HEK293 (cell line): ENCODE data around the gene ATRNL1.

Source experiments
- CTCF ChIA-PET: fragments of 350-600 bp; formaldehyde crosslinking; extraction: SDS; loops from one replicate; lab custom pipeline; 2021; ENCODE audit warnings: antibody characterized with exemption; lab: Yijun Ruan, JAX
- POLR2A ChIA-PET: fragments of 300-600 bp; formaldehyde crosslinking; extraction: SDS; loops from one replicate; lab custom pipeline; 2020; ENCODE audit warnings: antibody characterized with exemption, inconsistent platforms; lab: Yijun Ruan, JAX
- H3K27ac ChIP-seq: fragments of 200-500 bp; sonication (Bioruptor generic); 2 replicates; pipeline ENCODE4 v1.5.1; 2014; ENCODE audit warnings: low read depth, low read length, control low read depth, inconsistent platforms; ENCODE audit errors: extremely low read depth
- H3K36me3 ChIP-seq, 2 experiments: fragments of 200-500 bp in 1 of 2; sonication (Bioruptor generic) in 1 of 2; 1 replicate in 1 of 2; 2 replicates in 1 of 2; pipeline ENCODE4 v1.5.1; 2014 to 2017; ENCODE audit warnings: inconsistent platforms in 2 of 2, low read length in 2 of 2; ENCODE audit not compliant: control insufficient read depth in 2 of 2, insufficient read depth in 1 of 2
- H3K4me1 ChIP-seq: fragments of 200-500 bp; sonication (Bioruptor generic); 2 replicates; pipeline ENCODE4 v1.5.1; 2014; ENCODE audit warnings: mild to moderate bottlenecking, low read length, inconsistent platforms; ENCODE audit not compliant: control insufficient read depth, insufficient read depth
- H3K4me3 ChIP-seq: 2 replicates; pipeline ENCODE4 v1.5.1; 2011; ENCODE audit warnings: low read depth, mild to moderate bottlenecking, control low read depth, low read length, moderate library complexity
- H3K9me3 ChIP-seq: fragments of 200-500 bp; sonication (Bioruptor generic); 2 replicates; pipeline ENCODE4 v1.5.1; 2014; ENCODE audit warnings: low read depth, low read length, inconsistent platforms; ENCODE audit not compliant: control insufficient read depth, insufficient read depth
- BCL11A ChIP-seq: fragments of 450-650 bp; formaldehyde crosslinking; IDR thresholded peaks from 2 replicates; pipeline ENCODE4 v1.5.1; 2016; ENCODE audit warnings: low read depth, missing biosample characterization, missing genetic modification characterization
- FEZF1 ChIP-seq: fragments of 450-650 bp; formaldehyde crosslinking; IDR thresholded peaks from 2 replicates; pipeline ENCODE4 v1.5.1; 2016; ENCODE audit warnings: missing biosample characterization, missing genetic modification characterization
- KLF7 ChIP-seq: fragments of 450-650 bp; formaldehyde crosslinking; IDR thresholded peaks from 2 replicates; pipeline ENCODE4 v1.5.1; 2016; ENCODE audit warnings: missing biosample characterization, missing genetic modification characterization, borderline replicate concordance
- KLF9 ChIP-seq: fragments of 450-650 bp; formaldehyde crosslinking; IDR thresholded peaks from 2 replicates; pipeline ENCODE4 v1.5.1; 2016; ENCODE audit warnings: missing biosample characterization, missing genetic modification characterization, low read depth
- OVOL3 ChIP-seq: fragments of 450-650 bp; formaldehyde crosslinking; IDR thresholded peaks from 2 replicates; pipeline ENCODE4 v1.5.1; 2016; ENCODE audit warnings: missing biosample characterization, missing genetic modification characterization
- RBAK ChIP-seq: fragments of 450-650 bp; formaldehyde crosslinking; IDR thresholded peaks from 2 replicates; pipeline ENCODE4 v1.5.1; 2016; ENCODE audit warnings: missing biosample characterization, missing genetic modification characterization
- SP2 ChIP-seq: fragments of 450-650 bp; formaldehyde crosslinking; IDR thresholded peaks from 2 replicates; pipeline ENCODE4 v1.5.1; 2016; ENCODE audit warnings: missing biosample characterization, missing genetic modification characterization
- SP7 ChIP-seq: fragments of 450-650 bp; formaldehyde crosslinking; IDR thresholded peaks from 2 replicates; pipeline ENCODE4 v1.5.1; 2016; ENCODE audit warnings: missing biosample characterization, missing genetic modification characterization
- TCF7L2 ChIP-seq: IDR thresholded peaks from 2 replicates; pipeline ENCODE4 v1.6.1; 2011; ENCODE audit warnings: low read depth, mild to moderate bottlenecking, inconsistent platforms, low read length, moderate library complexity, borderline replicate concordance
- ZBTB1 ChIP-seq: fragments of 450-650 bp; formaldehyde crosslinking; IDR thresholded peaks from 2 replicates; pipeline ENCODE4 v1.5.1; 2016; ENCODE audit warnings: missing biosample characterization, missing genetic modification characterization
- ZBTB21 ChIP-seq: fragments of 450-650 bp; formaldehyde crosslinking; IDR thresholded peaks from 2 replicates; pipeline ENCODE4 v1.5.1; 2017; ENCODE audit warnings: missing biosample characterization, missing genetic modification characterization
- ZBTB8A ChIP-seq: fragments of 450-650 bp; formaldehyde crosslinking; IDR thresholded peaks from 2 replicates; pipeline ENCODE4 v1.5.1; 2016; ENCODE audit warnings: missing biosample characterization, missing genetic modification characterization
- ZNF114 ChIP-seq: fragments of 450-650 bp; formaldehyde crosslinking; IDR thresholded peaks from 2 replicates; pipeline ENCODE4 v1.5.0; 2017; ENCODE audit warnings: missing biosample characterization, missing genetic modification characterization
- ZNF341 ChIP-seq: fragments of 450-650 bp; formaldehyde crosslinking; IDR thresholded peaks from 2 replicates; pipeline ENCODE4; 2016; ENCODE audit warnings: low read depth, missing biosample characterization, missing genetic modification characterization
- ZNF433 ChIP-seq: fragments of 450-650 bp; formaldehyde crosslinking; IDR thresholded peaks from 2 replicates; pipeline ENCODE4 v1.5.1; 2016; ENCODE audit warnings: missing biosample characterization, missing genetic modification characterization, low read depth
- ZNF521 ChIP-seq: fragments of 450-650 bp; formaldehyde crosslinking; IDR thresholded peaks from 2 replicates; pipeline ENCODE4 v1.5.1; 2017; ENCODE audit warnings: missing biosample characterization, mild to moderate bottlenecking, missing genetic modification characterization
- ZNF561 ChIP-seq: fragments of 450-650 bp; IDR thresholded peaks from 2 replicates; pipeline ENCODE4 v1.5.1; 2018; ENCODE audit warnings: missing biosample characterization, missing genetic modification characterization, borderline replicate concordance
- ZNF701 ChIP-seq: fragments of 450-650 bp; formaldehyde crosslinking; IDR thresholded peaks from 2 replicates; pipeline ENCODE4 v1.5.1; 2016; ENCODE audit warnings: missing biosample characterization, missing genetic modification characterization
- ZNF747 ChIP-seq: fragments of 450-650 bp; formaldehyde crosslinking; IDR thresholded peaks from 2 replicates; pipeline ENCODE4 v1.5.1; 2016; ENCODE audit warnings: missing biosample characterization, missing genetic modification characterization
- ZNF768 ChIP-seq: fragments of 450-650 bp; formaldehyde crosslinking; IDR thresholded peaks from 2 replicates; pipeline ENCODE4 v1.5.1; 2018; ENCODE audit warnings: missing biosample characterization, mild to moderate bottlenecking, missing genetic modification characterization
- ZNF777 ChIP-seq: fragments of 450-650 bp; formaldehyde crosslinking; IDR thresholded peaks from 2 replicates; pipeline ENCODE4 v1.5.1; 2017; ENCODE audit warnings: missing biosample characterization, missing genetic modification characterization, borderline replicate concordance
- ZNF843 ChIP-seq: fragments of 450-650 bp; formaldehyde crosslinking; IDR thresholded peaks from 2 replicates; pipeline ENCODE4 v1.5.1; 2016; ENCODE audit warnings: missing biosample characterization, missing genetic modification characterization
- TF ChIP-seq, protein P1 (sequence below): fragments of 450-650 bp; formaldehyde crosslinking; IDR thresholded peaks from 2 replicates; pipeline ENCODE4 v1.5.1; 2016; ENCODE audit warnings: missing biosample characterization, missing genetic modification characterization
- TF ChIP-seq, protein P2 (sequence below): fragments of 450-650 bp; formaldehyde crosslinking; IDR thresholded peaks from 2 replicates; pipeline ENCODE4 v1.5.1; 2016; ENCODE audit warnings: missing biosample characterization, missing genetic modification characterization
- TF ChIP-seq, protein P3 (sequence below): fragments of 450-650 bp; formaldehyde crosslinking; IDR thresholded peaks from 2 replicates; pipeline ENCODE4; 2016; ENCODE audit warnings: missing biosample characterization, missing genetic modification characterization
- TF ChIP-seq, protein P4 (sequence below): fragments of 450-650 bp; formaldehyde crosslinking; IDR thresholded peaks from 2 replicates; pipeline ENCODE4 v1.5.1; 2016; ENCODE audit warnings: missing biosample characterization, missing genetic modification characterization
- TF ChIP-seq, protein P5 (sequence below): fragments of 450-650 bp; formaldehyde crosslinking; conservative IDR thresholded peaks from 2 replicates; pipeline ENCODE4 v1.5.1; 2016; ENCODE audit warnings: low read depth, missing biosample characterization, missing genetic modification characterization

Gene ATRNL1

DNA sequence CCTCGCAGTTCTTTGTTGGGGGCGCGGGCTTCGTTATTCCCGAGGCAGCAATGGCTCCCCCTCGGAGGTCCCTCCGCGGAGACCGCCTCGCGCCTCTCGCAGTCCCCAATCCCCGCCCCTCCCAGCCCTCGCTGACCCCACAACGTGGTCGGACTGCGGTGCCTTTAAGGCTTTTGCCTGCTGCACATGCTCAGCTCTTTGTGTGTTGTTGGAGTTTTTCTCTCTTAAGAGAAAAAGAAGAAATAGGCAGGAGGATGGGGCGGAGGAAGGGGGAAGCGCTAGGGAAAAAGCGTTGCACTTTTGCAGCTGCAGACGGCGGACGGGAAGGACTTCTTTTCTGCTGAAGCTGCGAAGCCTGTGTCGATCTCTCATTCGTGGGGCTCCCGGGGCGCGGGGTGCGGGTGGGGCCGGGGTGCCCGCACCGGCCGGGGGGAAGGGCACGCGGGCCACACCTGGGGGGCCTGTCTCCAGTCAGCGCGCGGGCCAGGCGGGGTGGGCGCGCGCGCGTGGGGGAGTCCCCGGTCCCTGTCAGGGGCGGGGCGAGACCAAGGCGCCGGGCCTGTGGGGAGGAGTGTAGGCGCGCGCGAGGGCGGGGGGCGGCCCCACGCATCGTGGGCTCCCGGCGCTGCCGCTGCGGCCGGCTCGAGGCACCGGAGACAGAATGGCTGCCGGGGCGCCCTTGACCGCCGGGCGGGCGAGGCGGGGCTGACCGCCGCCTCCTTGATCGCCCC is 445 bp upstream of the ATRNL1 start (continued):
- TF ChIP-seq ZNF701 (no peak), ZNF768 (no peak), SP7 (0 out of 2 replicates have a peak, but pooled peaks have one; percentile 25), KLF7 (tag by site-specific recombination) (no peak), RBAK (no peak), ZNF777 (tag by site-specific recombination) (0 out of 2 replicates have a peak, but pooled peaks have one; percentile 25), ZNF843 (tag by site-specific recombination) (no peak)
- TF ChIP-seq, protein P1, sequence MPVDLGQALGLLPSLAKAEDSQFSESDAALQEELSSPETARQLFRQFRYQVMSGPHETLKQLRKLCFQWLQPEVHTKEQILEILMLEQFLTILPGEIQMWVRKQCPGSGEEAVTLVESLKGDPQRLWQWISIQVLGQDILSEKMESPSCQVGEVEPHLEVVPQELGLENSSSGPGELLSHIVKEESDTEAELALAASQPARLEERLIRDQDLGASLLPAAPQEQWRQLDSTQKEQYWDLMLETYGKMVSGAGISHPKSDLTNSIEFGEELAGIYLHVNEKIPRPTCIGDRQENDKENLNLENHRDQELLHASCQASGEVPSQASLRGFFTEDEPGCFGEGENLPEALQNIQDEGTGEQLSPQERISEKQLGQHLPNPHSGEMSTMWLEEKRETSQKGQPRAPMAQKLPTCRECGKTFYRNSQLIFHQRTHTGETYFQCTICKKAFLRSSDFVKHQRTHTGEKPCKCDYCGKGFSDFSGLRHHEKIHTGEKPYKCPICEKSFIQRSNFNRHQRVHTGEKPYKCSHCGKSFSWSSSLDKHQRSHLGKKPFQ (tag by site-specific recombination), result no peak
- TF ChIP-seq, protein P2, sequence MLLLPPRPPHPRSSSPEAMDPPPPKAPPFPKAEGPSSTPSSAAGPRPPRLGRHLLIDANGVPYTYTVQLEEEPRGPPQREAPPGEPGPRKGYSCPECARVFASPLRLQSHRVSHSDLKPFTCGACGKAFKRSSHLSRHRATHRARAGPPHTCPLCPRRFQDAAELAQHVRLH (tag by site-specific recombination), result no peak
- TF ChIP-seq, protein P3, sequence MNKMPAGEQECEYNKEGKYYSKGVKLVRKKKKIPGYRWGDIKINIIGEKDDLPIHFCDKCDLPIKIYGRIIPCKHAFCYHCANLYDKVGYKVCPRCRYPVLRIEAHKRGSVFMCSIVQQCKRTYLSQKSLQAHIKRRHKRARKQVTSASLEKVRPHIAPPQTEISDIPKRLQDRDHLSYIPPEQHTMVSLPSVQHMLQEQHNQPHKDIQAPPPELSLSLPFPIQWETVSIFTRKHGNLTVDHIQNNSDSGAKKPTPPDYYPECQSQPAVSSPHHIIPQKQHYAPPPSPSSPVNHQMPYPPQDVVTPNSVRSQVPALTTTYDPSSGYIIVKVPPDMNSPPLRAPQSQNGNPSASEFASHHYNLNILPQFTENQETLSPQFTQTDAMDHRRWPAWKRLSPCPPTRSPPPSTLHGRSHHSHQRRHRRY (tag by site-specific recombination), result no peak

DNA sequence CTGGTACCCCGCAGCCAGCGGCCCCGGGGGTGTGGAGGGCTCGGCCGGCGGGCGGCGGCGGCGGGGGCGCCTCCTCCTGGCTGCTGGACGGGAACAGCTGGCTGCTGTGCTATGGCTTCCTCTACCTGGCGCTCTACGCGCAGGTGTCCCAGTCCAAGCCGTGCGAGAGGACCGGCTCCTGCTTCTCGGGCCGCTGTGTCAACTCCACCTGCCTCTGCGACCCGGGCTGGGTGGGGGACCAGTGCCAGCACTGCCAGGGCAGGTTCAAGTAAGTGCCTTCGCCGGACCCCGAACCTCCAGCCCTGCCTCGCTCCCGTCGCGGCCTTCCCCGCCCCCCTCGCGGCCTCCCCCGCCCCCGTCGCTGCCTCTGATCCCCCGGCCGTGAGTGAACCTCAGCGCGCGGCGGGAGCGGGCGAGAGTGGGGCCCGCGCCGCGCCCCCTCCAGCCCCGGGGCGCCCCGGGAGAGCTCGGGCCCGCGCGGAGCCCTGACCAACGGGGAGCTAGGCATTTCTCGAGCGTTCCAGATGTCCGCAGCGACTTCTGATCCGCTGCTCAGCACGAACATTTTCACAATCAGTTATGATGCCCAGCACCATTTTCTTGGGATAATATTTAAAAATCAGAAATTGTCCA is 727 bp downstream of the ATRNL1 start:
- CTCF ChIA-PET, result interaction anchor here (0.6 to 1.4 kb wide), 3 partner anchors 26 to 273 kb away, joined by 3 read pairs; partner anchors contain the start of genes FHIP2A and TRUB1
- H3K4me3 ChIP-seq, result peak overlapping the region; percentile 85
- no peaks in the 10 kb centered on the region for H3K9me3 ChIP-seq
- H3K36me3 ChIP-seq, result no peaks in the 10 kb centered on the region; a peak in 1 of 3 replicates
- POLR2A ChIA-PET, result no interaction called here
- peak overlapping the region; percentile 91; the same call in 1 of the 2 replicates for H3K27ac ChIP-seq
- H3K4me1 ChIP-seq, result 0 out of 2 replicates have a peak, but pooled peaks cover 3% of the 10 kb centered on the region
- TF ChIP-seq, protein P4, sequence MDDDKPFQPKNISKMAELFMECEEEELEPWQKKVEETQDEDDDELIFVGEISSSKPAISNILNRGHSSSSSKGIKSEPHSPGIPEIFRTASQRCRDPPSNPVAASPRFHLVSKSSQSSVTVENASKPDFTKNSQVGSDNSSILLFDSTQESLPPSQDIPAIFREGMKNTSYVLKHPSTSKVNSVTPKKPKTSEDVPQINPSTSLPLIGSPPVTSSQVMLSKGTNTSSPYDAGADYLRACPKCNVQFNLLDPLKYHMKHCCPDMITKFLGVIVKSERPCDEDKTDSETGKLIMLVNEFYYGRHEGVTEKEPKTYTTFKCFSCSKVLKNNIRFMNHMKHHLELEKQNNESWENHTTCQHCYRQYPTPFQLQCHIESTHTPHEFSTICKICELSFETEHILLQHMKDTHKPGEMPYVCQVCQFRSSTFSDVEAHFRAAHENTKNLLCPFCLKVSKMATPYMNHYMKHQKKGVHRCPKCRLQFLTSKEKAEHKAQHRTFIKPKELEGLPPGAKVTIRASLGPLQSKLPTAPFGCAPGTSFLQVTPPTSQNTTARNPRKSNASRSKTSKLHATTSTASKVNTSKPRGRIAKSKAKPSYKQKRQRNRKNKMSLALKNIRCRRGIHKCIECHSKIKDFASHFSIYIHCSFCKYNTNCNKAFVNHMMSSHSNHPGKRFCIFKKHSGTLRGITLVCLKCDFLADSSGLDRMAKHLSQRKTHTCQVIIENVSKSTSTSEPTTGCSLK, result no peak
- TF ChIP-seq ZNF521 (no peak), ZNF561 (tag by site-specific recombination) (no peak), KLF9 (tag by site-specific recombination) (peak; percentile 75), SP2 (tag by site-specific recombination) (no peak), BCL11A (tag by site-specific recombination) (no peak), ZBTB1 (no peak), ZBTB21 (no peak), ZNF114 (tag by site-specific recombination) (no peak), OVOL3 (tag by site-specific recombination) (no peak), FEZF1 (no peak), ZNF747 (tag by site-specific recombination) (no peak), ZNF433 (tag by site-specific recombination) (no peak), ZBTB8A (peak; percentile 67), ZNF341 (tag by site-specific recombination) (peak; percentile 89), TCF7L2 (no peak)
- TF ChIP-seq, protein P5, sequence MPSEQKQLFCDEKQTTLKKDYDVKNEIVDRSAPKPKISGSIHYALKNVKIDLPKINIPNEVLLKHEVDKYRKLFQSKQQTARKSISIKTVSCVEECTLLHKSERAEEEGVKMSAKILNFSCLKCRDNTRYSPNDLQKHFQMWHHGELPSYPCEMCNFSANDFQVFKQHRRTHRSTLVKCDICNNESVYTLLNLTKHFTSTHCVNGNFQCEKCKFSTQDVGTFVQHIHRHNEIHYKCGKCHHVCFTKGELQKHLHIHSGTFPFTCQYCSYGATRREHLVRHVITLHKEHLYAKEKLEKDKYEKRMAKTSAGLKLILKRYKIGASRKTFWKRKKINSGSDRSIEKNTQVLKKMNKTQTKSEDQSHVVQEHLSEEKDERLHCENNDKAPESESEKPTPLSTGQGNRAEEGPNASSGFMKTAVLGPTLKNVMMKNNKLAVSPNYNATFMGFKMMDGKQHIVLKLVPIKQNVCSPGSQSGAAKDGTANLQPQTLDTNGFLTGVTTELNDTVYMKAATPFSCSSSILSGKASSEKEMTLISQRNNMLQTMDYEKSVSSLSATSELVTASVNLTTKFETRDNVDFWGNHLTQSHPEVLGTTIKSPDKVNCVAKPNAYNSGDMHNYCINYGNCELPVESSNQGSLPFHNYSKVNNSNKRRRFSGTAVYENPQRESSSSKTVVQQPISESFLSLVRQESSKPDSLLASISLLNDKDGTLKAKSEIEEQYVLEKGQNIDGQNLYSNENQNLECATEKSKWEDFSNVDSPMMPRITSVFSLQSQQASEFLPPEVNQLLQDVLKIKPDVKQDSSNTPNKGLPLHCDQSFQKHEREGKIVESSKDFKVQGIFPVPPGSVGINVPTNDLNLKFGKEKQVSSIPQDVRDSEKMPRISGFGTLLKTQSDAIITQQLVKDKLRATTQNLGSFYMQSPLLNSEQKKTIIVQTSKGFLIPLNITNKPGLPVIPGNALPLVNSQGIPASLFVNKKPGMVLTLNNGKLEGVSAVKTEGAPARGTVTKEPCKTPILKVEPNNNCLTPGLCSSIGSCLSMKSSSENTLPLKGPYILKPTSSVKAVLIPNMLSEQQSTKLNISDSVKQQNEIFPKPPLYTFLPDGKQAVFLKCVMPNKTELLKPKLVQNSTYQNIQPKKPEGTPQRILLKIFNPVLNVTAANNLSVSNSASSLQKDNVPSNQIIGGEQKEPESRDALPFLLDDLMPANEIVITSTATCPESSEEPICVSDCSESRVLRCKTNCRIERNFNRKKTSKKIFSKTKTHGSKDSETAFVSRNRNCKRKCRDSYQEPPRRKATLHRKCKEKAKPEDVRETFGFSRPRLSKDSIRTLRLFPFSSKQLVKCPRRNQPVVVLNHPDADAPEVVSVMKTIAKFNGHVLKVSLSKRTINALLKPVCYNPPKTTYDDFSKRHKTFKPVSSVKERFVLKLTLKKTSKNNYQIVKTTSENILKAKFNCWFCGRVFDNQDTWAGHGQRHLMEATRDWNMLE (tag by site-specific recombination), result no peak
